ENCODE data around the gene ABHD17A.

DNA sequence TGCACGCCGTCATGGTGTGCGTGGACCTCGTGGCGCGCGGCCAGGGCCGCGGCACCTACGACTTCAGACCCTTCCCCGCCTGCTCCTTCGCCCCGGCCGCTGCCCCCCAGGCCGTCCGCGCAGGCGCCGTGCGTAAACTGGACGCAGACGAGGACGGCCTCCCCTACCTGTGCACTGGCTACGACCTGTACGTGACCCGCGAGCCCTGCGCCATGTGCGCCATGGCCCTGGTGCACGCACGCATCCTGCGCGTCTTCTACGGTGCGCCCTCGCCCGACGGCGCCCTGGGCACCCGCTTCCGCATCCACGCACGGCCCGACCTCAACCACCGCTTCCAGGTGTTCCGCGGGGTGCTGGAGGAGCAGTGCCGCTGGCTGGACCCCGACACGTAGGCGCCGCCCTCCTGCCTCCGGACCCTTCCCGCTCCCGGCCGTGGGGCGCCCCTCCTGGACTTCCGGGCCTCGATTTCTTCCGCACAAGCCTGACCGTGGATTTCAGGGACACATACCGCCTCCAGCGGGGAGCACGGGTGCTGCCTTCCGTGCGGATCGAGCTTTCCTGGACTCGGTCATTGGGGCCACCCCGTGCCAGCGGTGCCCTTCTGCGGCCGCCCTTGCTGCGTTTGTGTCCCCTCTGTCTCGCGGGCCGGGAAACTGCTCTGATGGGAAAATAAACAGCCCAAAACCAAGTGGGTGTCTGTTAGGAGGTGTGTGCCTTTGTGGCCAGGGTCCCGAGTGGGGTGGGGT lies 27.6 kb upstream of the ABHD17A start:
- TF ChIP-seq CREB1 (CRISPR knock-in tag; IDR thresholded peaks at IDR 0.05) (no peak), JUN (CRISPR knock-in tag; IDR thresholded peaks at IDR 0.05) (no peak), MXD4 (CRISPR knock-in tag; IDR thresholded peaks at IDR 0.05; ENCODE audit: borderline replicate concordance) (no peak), ZNF138 (CRISPR knock-in tag; conservative IDR thresholded peaks at IDR 0.05) (no peak)
- TF ChIP-seq, protein P1, sequence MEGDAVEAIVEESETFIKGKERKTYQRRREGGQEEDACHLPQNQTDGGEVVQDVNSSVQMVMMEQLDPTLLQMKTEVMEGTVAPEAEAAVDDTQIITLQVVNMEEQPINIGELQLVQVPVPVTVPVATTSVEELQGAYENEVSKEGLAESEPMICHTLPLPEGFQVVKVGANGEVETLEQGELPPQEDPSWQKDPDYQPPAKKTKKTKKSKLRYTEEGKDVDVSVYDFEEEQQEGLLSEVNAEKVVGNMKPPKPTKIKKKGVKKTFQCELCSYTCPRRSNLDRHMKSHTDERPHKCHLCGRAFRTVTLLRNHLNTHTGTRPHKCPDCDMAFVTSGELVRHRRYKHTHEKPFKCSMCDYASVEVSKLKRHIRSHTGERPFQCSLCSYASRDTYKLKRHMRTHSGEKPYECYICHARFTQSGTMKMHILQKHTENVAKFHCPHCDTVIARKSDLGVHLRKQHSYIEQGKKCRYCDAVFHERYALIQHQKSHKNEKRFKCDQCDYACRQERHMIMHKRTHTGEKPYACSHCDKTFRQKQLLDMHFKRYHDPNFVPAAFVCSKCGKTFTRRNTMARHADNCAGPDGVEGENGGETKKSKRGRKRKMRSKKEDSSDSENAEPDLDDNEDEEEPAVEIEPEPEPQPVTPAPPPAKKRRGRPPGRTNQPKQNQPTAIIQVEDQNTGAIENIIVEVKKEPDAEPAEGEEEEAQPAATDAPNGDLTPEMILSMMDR (IDR thresholded peaks at IDR 0.05): no peak
